ENCODE data around the gene GMEB1. TPM values are rescaled to one million over a fixed set of nuclear protein-coding genes. Genes with fewer than 3 reads are reported as not detected.
A peak's percentile ranks its signal among the peaks of the same experiment; 100 is the strongest.
"Not testable (repeated sequence)": the region's sequence is repeated elsewhere in the genome, so short reads cannot be mapped to it uniquely, and the experiment has no call there.

GMEB1 gene
- total RNA-seq, 2 experiments from 2014 or later: 33.0 to 38.2 TPM

- H3K4me1 Mint-ChIP-seq; H3K27me3 Mint-ChIP-seq; H3K27ac Mint-ChIP-seq; ATAC-seq; H3K4me3 Mint-ChIP-seq; H3K9me3 Mint-ChIP-seq (ENCODE audit: low read depth); DNase-seq: not testable (repeated sequence)
- peaks cover 31% of the 10 kb centered on the region for H3K36me3 Mint-ChIP-seq
- CTCF ChIA-PET: interaction anchor here (0.7 kb wide), 1 partner anchor 333 kb away, joined by 3 read pairs; no protein-coding TSS in a partner anchor
Measured at GRCh38 chr1:28691627-28692026, 23.0 kb downstream of the GMEB1 start.

- no peak overlapping the region for H3K27ac Mint-ChIP-seq
Measured at GRCh38 chr1:28703629-28704028, 35.0 kb downstream of the GMEB1 start.

GRCh38 chr1:28716336-28716735, 47.8 kb downstream of the GMEB1 start:
- Mint-ChIP-seq H3K36me3 (peaks cover 27% of the 10 kb centered on the region), H3K4me3 (no peak overlapping the region), H3K4me1 (no peaks in the 10 kb centered on the region), H3K9me3 (ENCODE audit: low read depth) (no peaks in the 10 kb centered on the region), H3K27ac (no peak overlapping the region), H3K27me3 (no peaks in the 10 kb centered on the region)
- CTCF ChIA-PET: interaction anchor here (1.2 to 2.8 kb wide), 2 partner anchors 20 to 69 kb away, joined by 3 to 13 read pairs; partner anchors contain the start of gene YTHDF2
- ATAC-seq (no peak), DNase-seq (no peak)

More at GRCh38 chr1:28703629-28704028, 35.0 kb downstream of the GMEB1 start:
- CTCF ChIA-PET: no interaction called here
- Mint-ChIP-seq H3K4me1 (peaks cover 11% of the 10 kb centered on the region), H3K36me3 (peaks cover 36% of the 10 kb centered on the region), H3K4me3 (no peak overlapping the region), H3K27me3 (no peaks in the 10 kb centered on the region), H3K9me3 (ENCODE audit: low read depth) (no peaks in the 10 kb centered on the region)
- ATAC-seq: no peak
- no peak for DNase-seq

GRCh38 chr1:28718166-28718565, 49.6 kb downstream of the GMEB1 start:
- H3K36me3 Mint-ChIP-seq: peaks cover 24% of the 10 kb centered on the region

GRCh38 chr1:28718586-28719331, 50.2 kb downstream of the GMEB1 start:
- CTCF ChIA-PET: no interaction called here
- H3K4me1 Mint-ChIP-seq: no peaks in the 10 kb centered on the region
- DNase-seq: no peak
- no peak overlapping the region for H3K27ac Mint-ChIP-seq
- H3K27me3 Mint-ChIP-seq: no peaks in the 10 kb centered on the region
- H3K4me3 Mint-ChIP-seq: no peak overlapping the region
- no peaks in the 10 kb centered on the region for H3K9me3 Mint-ChIP-seq (ENCODE audit: low read depth)
- no peak for ATAC-seq
- H3K36me3 Mint-ChIP-seq: peaks cover 19% of the 10 kb centered on the region

More at GRCh38 chr1:28718166-28718565, 49.6 kb downstream of the GMEB1 start:
- CTCF ChIA-PET: interaction anchor here (2.8 kb wide), 1 partner anchor 18 kb away, joined by 13 read pairs; the partner anchor contains the start of gene YTHDF2
- Mint-ChIP-seq H3K27ac (no peak overlapping the region), H3K4me1 (no peaks in the 10 kb centered on the region), H3K9me3 (ENCODE audit: low read depth) (no peaks in the 10 kb centered on the region), H3K4me3 (no peak overlapping the region), H3K27me3 (no peaks in the 10 kb centered on the region)
- ATAC-seq: no peak
- no peak for DNase-seq

- H3K9me3 Mint-ChIP-seq (ENCODE audit: low read depth): no peaks in the 10 kb centered on the region
- H3K36me3 Mint-ChIP-seq: peaks cover 14% of the 10 kb centered on the region
- H3K27ac Mint-ChIP-seq: no peak overlapping the region
- H3K4me3 Mint-ChIP-seq: no peak overlapping the region
- DNase-seq: no peak
- CTCF ChIA-PET: no interaction called here
- ATAC-seq: no peak
- no peaks in the 10 kb centered on the region for H3K27me3 Mint-ChIP-seq
- H3K4me1 Mint-ChIP-seq: no peaks in the 10 kb centered on the region
Measured at GRCh38 chr1:28719332-28719619, 50.7 kb downstream of the GMEB1 start.

GRCh38 chr1:28720376-28720775, 51.8 kb downstream of the GMEB1 start:
- Mint-ChIP-seq H3K36me3 (peaks cover 7% of the 10 kb centered on the region), H3K4me3 (no peak overlapping the region), H3K27me3 (no peaks in the 10 kb centered on the region), H3K4me1 (no peaks in the 10 kb centered on the region), H3K9me3 (ENCODE audit: low read depth) (no peaks in the 10 kb centered on the region), H3K27ac (no peak overlapping the region)
- CTCF ChIA-PET: interaction anchor here (1.1 kb wide), 1 partner anchor 16 kb away, joined by 3 read pairs; the partner anchor contains the start of gene YTHDF2
- DNase-seq (no peak), ATAC-seq (no peak)

GRCh38 chr1:28721927-28722326, 53.3 kb downstream of the GMEB1 start:
- H3K4me1 Mint-ChIP-seq; H3K27ac Mint-ChIP-seq; H3K27me3 Mint-ChIP-seq; H3K36me3 Mint-ChIP-seq; H3K4me3 Mint-ChIP-seq; H3K9me3 Mint-ChIP-seq (ENCODE audit: low read depth); ATAC-seq; DNase-seq: not testable (repeated sequence)
- CTCF ChIA-PET: interaction anchor here (1.1 kb wide), 1 partner anchor 14 kb away, joined by 3 read pairs; no protein-coding TSS in a partner anchor

- not testable (repeated sequence) for DNase-seq; H3K9me3 Mint-ChIP-seq (ENCODE audit: low read depth); H3K4me1 Mint-ChIP-seq; ATAC-seq; H3K27me3 Mint-ChIP-seq; H3K4me3 Mint-ChIP-seq; H3K27ac Mint-ChIP-seq; H3K36me3 Mint-ChIP-seq
- CTCF ChIA-PET: interaction anchor here (0.7 to 4.8 kb wide), 2 partner anchors 11 to 432 kb away, joined by 3 to 25 read pairs; partner anchors contain the start of gene YTHDF2
Measured at GRCh38 chr1:28725365-28725764, 56.8 kb downstream of the GMEB1 start.

- DNase-seq (no peak), ATAC-seq (no peak)
- Mint-ChIP-seq H3K36me3 (peaks cover 27% of the 10 kb centered on the region), H3K4me1 (peaks cover 35% of the 10 kb centered on the region), H3K9me3 (ENCODE audit: low read depth) (no peaks in the 10 kb centered on the region), H3K27ac (peak overlapping the region; percentile 95), H3K27me3 (no peaks in the 10 kb centered on the region), H3K4me3 (peak overlapping the region; percentile 99)
- CTCF ChIA-PET: interaction anchor here (0.7 to 3.2 kb wide), 33 partner anchors 9 to 1010 kb away, joined by 3 to 31 read pairs (median 5); partner anchors contain the start of genes FAM76A, GMEB1 and TAF12
Measured at GRCh38 chr1:28735961-28736449, 67.4 kb downstream of the GMEB1 start.

- Mint-ChIP-seq H3K4me3 (peak within 1 kb of the TSS; percentile 99), H3K27ac (peak within 1 kb of the TSS; percentile 95), H3K36me3 (peaks cover 30% of the 10 kb centered on the region), H3K9me3 (ENCODE audit: low read depth) (no peaks in the 10 kb centered on the region), H3K27me3 (no peaks in the 10 kb centered on the region), H3K4me1 (peaks cover 41% of the 10 kb centered on the region)
- DNase-seq: peak; percentile 98
- ATAC-seq: peak; percentile 96
- CTCF ChIA-PET: interaction anchor here (0.6 to 3.2 kb wide), 42 partner anchors 8 to 1011 kb away, joined by 3 to 31 read pairs (median 4); partner anchors contain the start of genes FAM76A, GMEB1, RNU11 and TAF12
Measured at GRCh38 chr1:28736450-28737306, 68.1 kb downstream of the GMEB1 start, which contains the start of gene YTHDF2. Gene YTHDF2, plus strand, starts transcription at chr1:28736940. Its CDS starts 181 bp downstream, at chr1:28737121.

- peaks cover 39% of the 10 kb centered on the region for H3K36me3 Mint-ChIP-seq
- no peaks in the 10 kb centered on the region for H3K9me3 Mint-ChIP-seq (ENCODE audit: low read depth)
- H3K27me3 Mint-ChIP-seq: no peaks in the 10 kb centered on the region
- DNase-seq: peak; percentile 62
- peak overlapping the region; percentile 95 for H3K27ac Mint-ChIP-seq
- peak overlapping the region; percentile 99 for H3K4me3 Mint-ChIP-seq
- peaks cover 50% of the 10 kb centered on the region for H3K4me1 Mint-ChIP-seq
- no peak for ATAC-seq
- CTCF ChIA-PET: interaction anchor here (0.6 to 3.2 kb wide), 35 partner anchors 7 to 1012 kb away, joined by 3 to 31 read pairs (median 4); partner anchors contain the start of genes FAM76A, GMEB1, RNU11 and TAF12
Measured at GRCh38 chr1:28737307-28738132, 68.9 kb downstream of the GMEB1 start.
